SK-N-SH (cell line): ENCODE results near the gene NOL4L. TPM values are rescaled to one million over a fixed set of nuclear protein-coding genes. Genes with fewer than 3 reads are reported as not detected.

Experiments
- CTCF ChIA-PET: fragments of 300-600, 350-600 bp; formaldehyde crosslinking; extraction: SDS; loops from one replicate; lab custom pipeline; 2021; lab: Yijun Ruan, JAX
- POLR2A ChIA-PET: fragments of 350-600 bp; sonication (Branson Sonifier 250); formaldehyde crosslinking; extraction: SDS; loops from one replicate; lab custom pipeline; 2020; ENCODE audit warnings: antibody characterized with exemption, inconsistent platforms; lab: Yijun Ruan, JAX
- DNase-seq: peaks from one replicate; pipeline ENCODE4 v3.0.0; 2012
- H2AFZ ChIP-seq: fragments of 200-600 bp; sonication (generic); 2 replicates; pipeline ENCODE4 v1.8.1; 2016; ENCODE audit warnings: antibody characterized with exemption, mild to moderate bottlenecking, low read depth
- H3F3A ChIP-seq: fragments of 200-600 bp; sonication (generic); replicated peaks from 2 replicates; pipeline ENCODE3; 2016; ENCODE audit warnings: antibody characterized with exemption, mild to moderate bottlenecking; ENCODE audit not compliant: insufficient read depth
- H3K27ac ChIP-seq, 2 experiments: fragments of 200-500 bp in 1 of 2; fragments of 200-600 bp in 1 of 2; sonication (Bioruptor generic) in 1 of 2; sonication (generic), shearing (Covaris generic) in 1 of 2; 2 replicates each; pipeline versions ENCODE4 v1.5.1 to v1.6.1; 2014 to 2016; ENCODE audit warnings: low read depth in 2 of 2, inconsistent platforms in 1 of 2, low read length in 1 of 2, mild to moderate bottlenecking in 1 of 2, mixed read lengths in 1 of 2
- H3K27me3 ChIP-seq: fragments of 200-600 bp; sonication (generic), shearing (Covaris generic); 2 replicates; pipeline ENCODE4 v1.6.1; 2016; ENCODE audit warnings: mixed run types; ENCODE audit not compliant: insufficient read depth
- H3K36me3 ChIP-seq, 2 experiments: fragments of 200-500 bp in 1 of 2; fragments of 200-600 bp in 1 of 2; sonication (Bioruptor generic) in 1 of 2; sonication (generic) in 1 of 2; replicated peaks in 1 of 2; 2 replicates each; pipeline versions ENCODE3 to v1.5.1; 2014 to 2016; ENCODE audit warnings: low read length in 1 of 2, mild to moderate bottlenecking in 1 of 2; ENCODE audit not compliant: insufficient read depth in 2 of 2, control insufficient read depth in 1 of 2
- H3K4me1 ChIP-seq, 2 experiments: fragments of 200-500 bp in 1 of 2; fragments of 200-600 bp in 1 of 2; sonication (Bioruptor generic) in 1 of 2; sonication (generic), shearing (Covaris generic) in 1 of 2; 2 replicates each; pipeline versions ENCODE4 v1.5.1 to v1.6.1; 2014 to 2016; ENCODE audit warnings: low read depth in 1 of 2, low read length in 1 of 2, mixed run types in 1 of 2; ENCODE audit not compliant: insufficient read depth in 2 of 2, control insufficient read depth in 1 of 2
- H3K4me2 ChIP-seq: fragments of 200-600 bp; sonication (generic), shearing (Covaris generic); 2 replicates; pipeline ENCODE4 v1.6.1; 2017; ENCODE audit warnings: mixed run types
- H3K4me3 ChIP-seq, 2 experiments: fragments of 200-500 bp in 1 of 2; fragments of 200-600 bp in 1 of 2; sonication (Bioruptor generic) in 1 of 2; sonication (generic), shearing (Covaris generic) in 1 of 2; 2 replicates each; pipeline versions ENCODE4 v1.5.1 to v1.8.1; 2014 to 2016; ENCODE audit warnings: low read depth in 2 of 2, inconsistent platforms in 1 of 2, low read length in 1 of 2, mild to moderate bottlenecking in 1 of 2, mixed read lengths in 1 of 2, moderate library complexity in 1 of 2
- H3K79me2 ChIP-seq: fragments of 200-600 bp; sonication (generic); 2 replicates; pipeline ENCODE4 v1.8.1; 2017; ENCODE audit warnings: mild to moderate bottlenecking; ENCODE audit not compliant: insufficient read depth
- H3K9ac ChIP-seq: fragments of 200-600 bp; sonication (generic); 2 replicates; pipeline ENCODE4 v1.6.1; 2017; ENCODE audit warnings: mixed run types
- H3K9me2 ChIP-seq: fragments of 200-600 bp; sonication (generic); 2 replicates; pipeline ENCODE4 v1.6.1; 2017; ENCODE audit warnings: mixed run types
- H3K9me3 ChIP-seq: fragments of 200-600 bp; sonication (generic); 2 replicates; pipeline ENCODE4 v1.6.1; 2017; ENCODE audit warnings: mixed run types, mild to moderate bottlenecking, moderate library complexity
- H4K20me1 ChIP-seq: fragments of 200-600 bp; sonication (generic); 2 replicates; pipeline ENCODE4 v1.6.1; 2017; ENCODE audit warnings: mild to moderate bottlenecking, mixed run types; ENCODE audit not compliant: insufficient read depth
- ELF1 ChIP-seq: IDR thresholded peaks from 2 replicates; pipeline ENCODE4 v1.4.0; 2012
- FOXJ3 ChIP-seq: sonication (generic); formaldehyde crosslinking; IDR thresholded peaks from 2 replicates; pipeline ENCODE4 v1.5.1; 2020; ENCODE audit warnings: mild to moderate bottlenecking, missing genetic modification reagents
- GABPA ChIP-seq: IDR thresholded peaks from 2 replicates; pipeline ENCODE4 v1.4.0; 2012; ENCODE audit warnings: low read depth, mild to moderate bottlenecking
- GATA2 ChIP-seq: sonication (generic); formaldehyde crosslinking; IDR thresholded peaks from 2 replicates; pipeline ENCODE4 v1.5.0; 2020; ENCODE audit warnings: mild to moderate bottlenecking, missing genetic modification reagents
- MXI1 ChIP-seq: IDR thresholded peaks from 2 replicates; pipeline ENCODE4 v1.6.1; 2012; ENCODE audit warnings: mild to moderate bottlenecking, low read depth, low read length, improper control_type of control experiment
- NFIC ChIP-seq: IDR thresholded peaks from 2 replicates; pipeline ENCODE4 v1.4.0; 2012; ENCODE audit warnings: borderline replicate concordance
- NRF1 ChIP-seq: IDR thresholded peaks from 2 replicates; pipeline ENCODE4 v1.6.1; 2012; ENCODE audit warnings: low read depth, mild to moderate bottlenecking, low read length
- REST ChIP-seq: IDR thresholded peaks from 2 replicates; pipeline ENCODE4 v1.6.1; 2012; ENCODE audit warnings: mild to moderate bottlenecking, low read depth, low read length, moderate library complexity
- RFX5 ChIP-seq: IDR thresholded peaks from 2 replicates; pipeline ENCODE4 v1.6.1; 2012; ENCODE audit warnings: mild to moderate bottlenecking, improper control_type of control experiment, low read length
- RXRA ChIP-seq: IDR thresholded peaks from 2 replicates; pipeline ENCODE4 v1.4.0; 2012; ENCODE audit warnings: low read depth, mild to moderate bottlenecking, borderline replicate concordance
- SIN3A ChIP-seq: IDR thresholded peaks from 2 replicates; pipeline ENCODE4 v1.6.1; 2012; ENCODE audit warnings: low read depth, mild to moderate bottlenecking, low read length, moderate library complexity, borderline replicate concordance
- SMC3 ChIP-seq: IDR thresholded peaks from 2 replicates; pipeline ENCODE4 v1.6.1; 2012; ENCODE audit warnings: low read depth, low read length, improper control_type of control experiment
- TCF12 ChIP-seq: IDR thresholded peaks from 2 replicates; pipeline ENCODE4 v1.4.0; 2012
- TEAD4 ChIP-seq: IDR thresholded peaks from 2 replicates; pipeline ENCODE4 v1.4.0; 2012; ENCODE audit warnings: mild to moderate bottlenecking, borderline replicate concordance; ENCODE audit not compliant: insufficient read depth
- WGBS: methylation state at CpG from one replicate; pipeline ENCODE4 v1.1.6; 2017; ENCODE audit warnings: low lambda C conversion rate; 5-methylcytosine and 5-hydroxymethylcytosine counted together
- polyA plus RNA-seq, 3 experiments: library from polyadenylated mRNA; depleted of rRNA; stranded (reverse); fragments of >200 nt; gene quantifications; 2 replicates each; pipeline ENCODE4 v1.2.3, GENCODE V29; 2012
- TF ChIP-seq, protein P1 (sequence below): fragments of 150-350 bp; IDR thresholded peaks from 2 replicates; pipeline ENCODE4 v1.6.1; 2017; ENCODE audit warnings: antibody characterized with exemption, low read length, low read depth, borderline replicate concordance
- TF ChIP-seq, protein P2 (sequence below): fragments of 200-600 bp; sonication (generic); IDR thresholded peaks from 2 replicates; pipeline ENCODE4 v1.6.1; 2017; ENCODE audit warnings: antibody characterized with exemption, mild to moderate bottlenecking, moderate library complexity
- TF ChIP-seq, protein P3 (sequence below): IDR thresholded peaks from 2 replicates; pipeline ENCODE4 v1.4.0; 2012; ENCODE audit warnings: low read depth, borderline replicate concordance
- TF ChIP-seq, protein P4 (sequence below): IDR thresholded peaks from 2 replicates; pipeline ENCODE4 v1.4.0; 2012; ENCODE audit warnings: low read depth

The NOL4L gene
- polyA plus RNA-seq, 1 of the 3 experiments (the other 2 are of a cell fraction) = 14.3 TPM

DNA sequence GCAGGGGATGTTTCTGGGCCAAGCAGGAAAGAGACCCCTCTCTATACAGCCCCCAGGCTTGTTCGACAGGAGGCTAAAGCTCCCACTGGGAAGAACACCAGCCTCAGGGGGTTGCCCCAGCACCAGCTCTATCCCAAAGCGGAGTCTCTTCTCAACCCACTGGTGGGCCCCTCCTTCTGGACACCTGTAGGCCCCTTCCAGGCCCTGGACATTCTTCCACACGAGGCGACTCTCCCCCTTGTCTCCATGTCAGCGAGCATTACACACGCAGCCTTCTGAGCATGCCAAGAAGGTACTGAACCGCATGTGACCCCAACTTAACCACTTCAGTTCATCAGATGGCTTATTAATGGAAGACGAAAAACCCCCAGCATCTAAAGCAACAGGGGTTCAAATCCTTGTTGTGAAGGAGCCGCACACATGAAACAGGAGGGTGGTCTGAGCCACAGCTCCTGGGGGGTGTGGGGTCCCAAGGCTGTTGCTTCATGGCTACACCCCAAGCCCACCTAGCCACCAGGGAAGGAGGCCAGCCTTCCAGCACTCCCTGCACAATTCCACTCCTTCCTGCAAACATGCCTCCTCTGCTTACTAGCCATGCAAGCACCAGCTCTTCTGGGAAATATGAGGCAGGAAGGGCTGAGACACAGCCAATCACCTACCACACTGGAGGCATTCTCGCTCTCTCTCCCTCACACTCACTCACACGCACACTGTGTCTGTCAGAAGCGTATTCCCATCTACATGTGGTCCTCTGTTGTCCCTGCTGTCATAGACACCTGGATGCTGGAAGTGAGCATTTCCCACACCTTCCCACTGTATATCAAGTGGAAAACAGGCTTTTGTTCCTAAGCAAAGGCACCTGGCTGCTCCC, 104.5 kb downstream of the NOL4L start:
- Histone ChIP-seq H3K9me3 (no peaks in the 10 kb centered on the region), H3F3A (peaks cover 16% of the 10 kb centered on the region), H3K9ac (no peak overlapping the region), H3K4me1 (peaks cover 12 to 60% of the 10 kb centered on the region in 2 experiments), H3K4me3 (no peak overlapping the region; a peak in 1 of 4 replicates), H4K20me1 (peaks cover 60% of the 10 kb centered on the region), H3K27me3 (no peaks in the 10 kb centered on the region), H3K36me3 (peaks cover 0 to 5% of the 10 kb centered on the region in 2 experiments), H3K27ac (peak overlapping the region in 1 of 2 experiments; percentile 36; a peak in 1 of 4 replicates), H3K79me2 (peaks cover 73% of the 10 kb centered on the region), H3K9me2 (no peaks in the 10 kb centered on the region), H2AFZ (no peak overlapping the region), H3K4me2 (peak overlapping the region; percentile 94)
- TF ChIP-seq NFIC = no peak
- TF ChIP-seq ELF1 = no peak
- no peak for TF ChIP-seq TEAD4
- TF ChIP-seq FOXJ3 (CRISPR knock-in tag) = no peak
- no peak for TF ChIP-seq SMC3
- no peak for TF ChIP-seq NRF1
- TF ChIP-seq MXI1 = no peak
- no peak for TF ChIP-seq GATA2 (CRISPR knock-in tag)
- TF ChIP-seq, protein P1, sequence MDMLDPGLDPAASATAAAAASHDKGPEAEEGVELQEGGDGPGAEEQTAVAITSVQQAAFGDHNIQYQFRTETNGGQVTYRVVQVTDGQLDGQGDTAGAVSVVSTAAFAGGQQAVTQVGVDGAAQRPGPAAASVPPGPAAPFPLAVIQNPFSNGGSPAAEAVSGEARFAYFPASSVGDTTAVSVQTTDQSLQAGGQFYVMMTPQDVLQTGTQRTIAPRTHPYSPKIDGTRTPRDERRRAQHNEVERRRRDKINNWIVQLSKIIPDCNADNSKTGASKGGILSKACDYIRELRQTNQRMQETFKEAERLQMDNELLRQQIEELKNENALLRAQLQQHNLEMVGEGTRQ = no peak
- TF ChIP-seq RFX5 = no peak
- TF ChIP-seq TCF12 = no peak
- WGBS = 93% methylated on average over 11 of the region's 12 CpGs
- no peak for DNase-seq
- POLR2A ChIA-PET = interaction anchor here (1.4 kb wide), 1 partner anchor 36 kb away, joined by 3 read pairs; no protein-coding TSS in a partner anchor
- CTCF ChIA-PET = interaction anchor here (0.7 to 1.3 kb wide), 4 partner anchors 8 to 43 kb away, joined by 3 to 6 read pairs (median 4); no protein-coding TSS in a partner anchor

- POLR2A ChIA-PET = no interaction called here
- DNase-seq = no peak
- Histone ChIP-seq H2AFZ (no peak overlapping the region), H4K20me1 (peaks cover 60% of the 10 kb centered on the region), H3K36me3 (peaks cover 0 to 5% of the 10 kb centered on the region in 2 experiments), H3K9me2 (no peaks in the 10 kb centered on the region), H3K27me3 (no peaks in the 10 kb centered on the region), H3F3A (peaks cover 16% of the 10 kb centered on the region), H3K27ac (peak overlapping the region in 1 of 2 experiments; percentile 7; a peak in 1 of 4 replicates), H3K4me2 (no peak overlapping the region), H3K79me2 (peaks cover 82% of the 10 kb centered on the region), H3K4me1 (peaks cover 14 to 64% of the 10 kb centered on the region in 2 experiments; a peak in 3 of 4 replicates), H3K9me3 (no peaks in the 10 kb centered on the region), H3K9ac (no peak overlapping the region), H3K4me3 (no peak overlapping the region)
- CTCF ChIA-PET = interaction anchor here (1.5 kb wide), 1 partner anchor 9 kb away, joined by 3 read pairs; no protein-coding TSS in a partner anchor
- 83% methylated on average over 2 of the region's 2 CpGs for WGBS
- TF ChIP-seq GABPA = no peak
- TF ChIP-seq, protein P2, sequence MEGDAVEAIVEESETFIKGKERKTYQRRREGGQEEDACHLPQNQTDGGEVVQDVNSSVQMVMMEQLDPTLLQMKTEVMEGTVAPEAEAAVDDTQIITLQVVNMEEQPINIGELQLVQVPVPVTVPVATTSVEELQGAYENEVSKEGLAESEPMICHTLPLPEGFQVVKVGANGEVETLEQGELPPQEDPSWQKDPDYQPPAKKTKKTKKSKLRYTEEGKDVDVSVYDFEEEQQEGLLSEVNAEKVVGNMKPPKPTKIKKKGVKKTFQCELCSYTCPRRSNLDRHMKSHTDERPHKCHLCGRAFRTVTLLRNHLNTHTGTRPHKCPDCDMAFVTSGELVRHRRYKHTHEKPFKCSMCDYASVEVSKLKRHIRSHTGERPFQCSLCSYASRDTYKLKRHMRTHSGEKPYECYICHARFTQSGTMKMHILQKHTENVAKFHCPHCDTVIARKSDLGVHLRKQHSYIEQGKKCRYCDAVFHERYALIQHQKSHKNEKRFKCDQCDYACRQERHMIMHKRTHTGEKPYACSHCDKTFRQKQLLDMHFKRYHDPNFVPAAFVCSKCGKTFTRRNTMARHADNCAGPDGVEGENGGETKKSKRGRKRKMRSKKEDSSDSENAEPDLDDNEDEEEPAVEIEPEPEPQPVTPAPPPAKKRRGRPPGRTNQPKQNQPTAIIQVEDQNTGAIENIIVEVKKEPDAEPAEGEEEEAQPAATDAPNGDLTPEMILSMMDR = no peak
- TF ChIP-seq TEAD4 = no peak
- no peak for TF ChIP-seq REST
- TF ChIP-seq, protein P3, sequence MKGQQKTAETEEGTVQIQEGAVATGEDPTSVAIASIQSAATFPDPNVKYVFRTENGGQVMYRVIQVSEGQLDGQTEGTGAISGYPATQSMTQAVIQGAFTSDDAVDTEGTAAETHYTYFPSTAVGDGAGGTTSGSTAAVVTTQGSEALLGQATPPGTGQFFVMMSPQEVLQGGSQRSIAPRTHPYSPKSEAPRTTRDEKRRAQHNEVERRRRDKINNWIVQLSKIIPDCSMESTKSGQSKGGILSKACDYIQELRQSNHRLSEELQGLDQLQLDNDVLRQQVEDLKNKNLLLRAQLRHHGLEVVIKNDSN = no peak
- no peak for TF ChIP-seq RXRA
- no peak for TF ChIP-seq GATA2 (CRISPR knock-in tag)
- TF ChIP-seq, protein P4, sequence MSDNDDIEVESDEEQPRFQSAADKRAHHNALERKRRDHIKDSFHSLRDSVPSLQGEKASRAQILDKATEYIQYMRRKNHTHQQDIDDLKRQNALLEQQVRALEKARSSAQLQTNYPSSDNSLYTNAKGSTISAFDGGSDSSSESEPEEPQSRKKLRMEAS = no peak
- no peak for TF ChIP-seq SIN3A
These were observed 105.4 kb downstream of the NOL4L start for GRCh38 chr20:32479697-32480171.
